Measurements from ENCODE around the gene PKP1.

The PKP1 gene

GRCh38 chr1:201282216-201282615, 1.1 kb upstream of the PKP1 start:
- no peak for TF ChIP-seq CTCF (IDR thresholded peaks at IDR 0.05; ENCODE audit: low read depth, low read length)
- H3K4me3 ChIP-seq (ENCODE audit: low read depth, low read length) = no peak overlapping the region

GRCh38 chr1:201283836-201284553, 689 bp downstream of the PKP1 start:
- no peak overlapping the region for H3K4me3 ChIP-seq (ENCODE audit: low read depth, low read length)
- TF ChIP-seq CTCF (IDR thresholded peaks at IDR 0.05; ENCODE audit: low read depth, low read length) = no peak

GRCh38 chr1:201284636-201285035, 1.3 kb downstream of the PKP1 start:
- no peak for TF ChIP-seq CTCF (IDR thresholded peaks at IDR 0.05; ENCODE audit: low read depth, low read length)
- no peak overlapping the region for H3K4me3 ChIP-seq (ENCODE audit: low read depth, low read length)

- H3K4me3 ChIP-seq (ENCODE audit: low read depth, low read length) = no peak overlapping the region
- TF ChIP-seq CTCF (IDR thresholded peaks at IDR 0.05; ENCODE audit: low read depth, low read length) = no peak
Measured at GRCh38 chr1:201285846-201286245, 2.5 kb downstream of the PKP1 start.

- H3K4me3 ChIP-seq (ENCODE audit: low read depth, low read length) = no peak overlapping the region
- no peak for TF ChIP-seq CTCF (IDR thresholded peaks at IDR 0.05; ENCODE audit: low read depth, low read length)
Measured at GRCh38 chr1:201286445-201286844, 3.1 kb downstream of the PKP1 start.

- no peak overlapping the region for H3K4me3 ChIP-seq (ENCODE audit: low read depth, low read length)
- TF ChIP-seq CTCF (IDR thresholded peaks at IDR 0.05; ENCODE audit: low read depth, low read length) = no peak
Measured at GRCh38 chr1:201288007-201288406, 4.7 kb downstream of the PKP1 start.

GRCh38 chr1:201288765-201289164, 5.5 kb downstream of the PKP1 start:
- no peak for TF ChIP-seq CTCF (IDR thresholded peaks at IDR 0.05; ENCODE audit: low read depth, low read length)
- no peak overlapping the region for H3K4me3 ChIP-seq (ENCODE audit: low read depth, low read length)
